Vagina (tissue), 2 donors: ENCODE measurements around the gene CENPX.

Source experiments
- POLR2A ChIP-seq, 2 donors: fragments of 450-650 bp; IDR thresholded peaks; one replicate each; pipeline ENCODE4 v1.6.1; 2017; ENCODE audit warnings: antibody characterized with exemption in 2 of 2, mild to moderate bottlenecking in 2 of 2, moderate library complexity in 2 of 2
- TF ChIP-seq, protein P1 (sequence below), 3 experiments: fragments of 450-650 bp in 2 of 3; fragments of 200-600 bp in 1 of 3; sonication (generic) in 1 of 3; IDR thresholded peaks; one replicate each; pipeline ENCODE4 v1.5.1; 2017 to 2019; ENCODE audit warnings: antibody characterized with exemption in 3 of 3, mild to moderate bottlenecking in 2 of 3, moderate library complexity in 2 of 3

DNA sequence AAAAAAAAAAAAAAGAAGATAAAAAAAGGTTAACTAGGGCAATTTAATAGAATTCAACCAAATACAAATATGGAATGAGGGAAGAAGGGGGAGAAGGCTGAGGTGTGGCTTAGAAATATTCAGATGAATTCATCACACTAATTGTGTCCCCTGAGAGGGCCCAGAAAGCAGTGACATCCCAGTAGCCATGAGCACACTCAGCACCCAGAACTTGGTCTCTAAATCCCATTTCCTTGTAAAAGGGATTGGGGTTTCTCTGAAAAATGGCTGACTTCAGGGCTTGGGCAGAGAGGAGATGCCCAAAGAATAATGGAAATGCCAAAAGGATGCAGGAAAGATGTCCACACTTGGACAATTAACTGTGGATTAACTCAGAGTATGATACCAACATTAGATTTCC is 49.2 kb downstream of the CENPX start:
- no peak for TF ChIP-seq POLR2A (IDR thresholded peaks at IDR 0.05)
- TF ChIP-seq, protein P1, sequence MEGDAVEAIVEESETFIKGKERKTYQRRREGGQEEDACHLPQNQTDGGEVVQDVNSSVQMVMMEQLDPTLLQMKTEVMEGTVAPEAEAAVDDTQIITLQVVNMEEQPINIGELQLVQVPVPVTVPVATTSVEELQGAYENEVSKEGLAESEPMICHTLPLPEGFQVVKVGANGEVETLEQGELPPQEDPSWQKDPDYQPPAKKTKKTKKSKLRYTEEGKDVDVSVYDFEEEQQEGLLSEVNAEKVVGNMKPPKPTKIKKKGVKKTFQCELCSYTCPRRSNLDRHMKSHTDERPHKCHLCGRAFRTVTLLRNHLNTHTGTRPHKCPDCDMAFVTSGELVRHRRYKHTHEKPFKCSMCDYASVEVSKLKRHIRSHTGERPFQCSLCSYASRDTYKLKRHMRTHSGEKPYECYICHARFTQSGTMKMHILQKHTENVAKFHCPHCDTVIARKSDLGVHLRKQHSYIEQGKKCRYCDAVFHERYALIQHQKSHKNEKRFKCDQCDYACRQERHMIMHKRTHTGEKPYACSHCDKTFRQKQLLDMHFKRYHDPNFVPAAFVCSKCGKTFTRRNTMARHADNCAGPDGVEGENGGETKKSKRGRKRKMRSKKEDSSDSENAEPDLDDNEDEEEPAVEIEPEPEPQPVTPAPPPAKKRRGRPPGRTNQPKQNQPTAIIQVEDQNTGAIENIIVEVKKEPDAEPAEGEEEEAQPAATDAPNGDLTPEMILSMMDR (IDR thresholded peaks at IDR 0.05), result no peak
